HG03558 (cell line): ENCODE data around the gene C2orf42.
"Not testable (repeated sequence)": the region's sequence is repeated elsewhere in the genome, so short reads cannot be mapped to it uniquely, and the experiment has no call there.

Source experiments
- ATAC-seq: cut with Tn5 transposase; IDR thresholded peaks from one replicate; pipeline ENCODE4 v1.9.1; 2021; ENCODE audit warnings: moderate number of reproducible peaks; ENCODE audit not compliant: unreplicated experiment; ENCODE audit errors: extremely low read depth

Gene C2orf42

GRCh38 chr2:70111752-70112591, 78.8 kb downstream of the C2orf42 start:
- no peak for ATAC-seq

- not testable (repeated sequence) for ATAC-seq
Observed at GRCh38 chr2:70110397-70110796, 80.4 kb downstream of the C2orf42 start.

- ATAC-seq, result not testable (repeated sequence)
Observed at GRCh38 chr2:70106138-70106537, 84.7 kb downstream of the C2orf42 start.

DNA sequence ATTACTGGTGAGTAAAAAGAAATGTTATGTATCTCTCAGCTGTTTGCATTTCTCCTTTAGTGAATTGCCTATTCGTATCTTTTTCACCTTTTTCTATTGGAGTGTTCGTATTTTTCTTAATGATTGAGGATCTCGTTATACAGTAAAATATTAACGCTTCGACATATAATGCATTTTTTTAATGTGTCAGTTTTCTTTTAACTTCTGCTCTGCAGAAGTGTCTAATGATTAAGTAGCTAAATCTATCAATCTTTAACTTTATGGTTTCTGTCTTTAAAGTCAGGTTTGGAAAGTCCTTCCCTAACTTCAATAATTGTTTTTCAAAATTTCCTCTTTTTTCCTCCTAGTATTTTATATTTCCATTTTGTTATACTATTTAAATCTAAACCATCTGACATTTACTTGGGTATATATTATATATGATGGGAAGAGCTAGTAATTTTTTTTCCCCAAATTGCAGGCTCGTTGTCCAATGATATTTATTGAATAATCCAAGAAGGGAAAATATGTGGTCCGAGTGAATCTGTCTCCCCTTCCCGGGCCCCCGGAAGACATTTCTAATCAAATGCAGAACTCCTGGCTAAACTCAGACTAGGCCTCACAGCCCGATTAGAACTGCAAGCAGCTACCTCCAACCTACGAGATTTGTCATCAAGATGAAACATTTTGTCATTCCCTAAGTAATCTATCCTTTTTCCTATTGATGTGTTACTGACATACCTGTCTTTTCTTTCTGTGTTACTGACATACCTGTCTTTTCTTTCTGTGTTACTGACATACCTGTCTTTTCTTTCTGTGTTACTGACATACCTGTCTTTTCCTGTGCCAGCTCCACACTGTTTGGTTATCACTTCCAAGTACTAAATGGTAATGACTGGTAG, 86.3 kb downstream of the C2orf42 start:
- no peak for ATAC-seq

DNA sequence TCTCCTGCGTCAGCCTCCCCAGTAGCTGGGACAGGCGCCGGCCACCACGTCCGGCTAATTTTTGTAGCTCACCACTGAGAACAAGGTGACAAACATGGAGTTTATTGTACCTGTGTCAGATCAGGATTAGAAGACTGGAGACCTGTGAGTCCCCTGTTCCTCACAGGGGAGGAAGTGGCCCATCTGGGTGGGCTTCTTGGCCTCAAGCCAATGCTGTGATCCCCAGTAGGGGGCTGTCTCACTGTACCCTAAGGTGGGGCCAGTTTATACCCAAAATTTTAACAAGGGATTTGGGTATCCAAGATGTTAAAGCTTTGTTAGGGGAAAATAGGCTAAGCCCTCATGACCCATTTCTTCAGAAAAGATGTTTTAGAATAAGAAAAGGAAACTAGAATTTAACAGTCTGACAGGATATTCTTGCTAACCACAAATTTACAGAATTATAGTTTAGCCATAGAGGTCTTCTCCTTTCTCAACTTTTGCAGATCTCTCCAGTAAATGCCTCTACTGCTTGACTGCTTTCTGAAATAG, 87.2 kb downstream of the C2orf42 start:
- ATAC-seq, result no peak

GRCh38 chr2:70102323-70102905, 88.4 kb downstream of the C2orf42 start:
- ATAC-seq, result not testable (repeated sequence)

DNA sequence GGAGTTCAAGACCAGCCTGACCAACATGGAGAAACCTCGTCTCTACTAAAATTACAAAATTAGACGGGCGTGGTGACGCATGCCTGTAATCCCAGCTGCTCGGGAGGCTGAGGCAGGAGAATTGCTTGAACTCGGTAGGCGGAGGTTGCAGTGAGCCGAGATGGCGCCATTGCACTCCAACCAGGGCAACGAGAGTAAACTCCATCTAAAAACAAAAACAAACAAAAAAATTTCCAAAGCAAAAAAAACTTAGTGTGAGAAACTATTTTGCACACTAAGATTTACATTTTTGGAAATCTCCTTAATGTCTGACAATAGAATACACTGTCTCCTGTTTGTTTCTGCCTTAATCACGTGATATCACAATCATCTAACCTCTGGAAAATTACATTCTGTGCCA, 89.1 kb downstream of the C2orf42 start:
- not testable (repeated sequence) for ATAC-seq

- no peak for ATAC-seq
Observed at GRCh38 chr2:70101174-70101573, 89.6 kb downstream of the C2orf42 start.
